Central memory CD4-positive, alpha-beta T cell (primary cell): ENCODE data around the gene VLDLR.
"Not testable (repeated sequence)": the region's sequence is repeated elsewhere in the genome, so short reads cannot be mapped to it uniquely, and the experiment has no call there.

ENCODE experiments used
- DNase-seq: peaks from one replicate; pipeline ENCODE4 v3.0.0; 2022

Gene VLDLR

DNA sequence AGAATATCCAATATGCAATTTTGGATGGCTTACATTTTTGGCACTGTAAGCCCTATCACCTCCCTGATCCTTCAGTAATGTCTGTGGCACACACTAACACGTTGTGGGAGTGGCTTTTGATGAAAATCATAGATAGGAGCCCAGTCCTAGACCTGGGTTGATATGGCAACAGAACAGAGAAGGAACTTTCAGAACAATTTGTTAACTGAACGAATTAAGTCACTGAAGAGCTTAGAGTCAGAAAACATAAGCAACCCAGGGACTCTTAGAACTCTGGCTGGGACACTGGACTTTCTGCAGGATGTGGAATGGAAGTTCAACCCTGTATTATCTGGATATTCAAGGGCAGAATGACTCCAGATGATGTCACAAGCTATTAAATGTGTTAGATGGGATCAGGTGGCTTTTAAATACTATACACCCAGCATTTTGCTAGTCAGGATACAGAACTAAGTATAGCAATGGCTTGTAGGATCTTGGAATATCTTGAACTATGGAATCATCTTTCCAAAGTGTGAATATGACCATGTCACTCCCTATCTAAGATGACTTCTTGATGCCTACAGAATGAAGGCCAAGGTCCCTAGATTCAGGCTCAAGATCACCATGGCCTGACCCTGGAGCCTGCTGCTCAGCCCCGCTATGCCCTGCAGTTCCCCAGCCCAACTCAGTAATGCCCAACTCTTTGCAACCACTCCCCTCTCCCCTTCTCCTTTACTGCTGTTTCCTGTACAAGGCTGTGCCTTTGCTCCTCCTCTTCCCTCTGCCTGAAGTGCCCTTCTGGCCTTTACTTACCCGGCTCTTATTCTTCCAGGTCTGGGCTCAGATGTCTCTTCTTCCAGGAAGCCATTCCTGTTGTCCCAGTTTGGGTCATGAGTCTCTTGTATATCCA, 42.8 kb downstream of the VLDLR start:
- DNase-seq, result no peak

DNA sequence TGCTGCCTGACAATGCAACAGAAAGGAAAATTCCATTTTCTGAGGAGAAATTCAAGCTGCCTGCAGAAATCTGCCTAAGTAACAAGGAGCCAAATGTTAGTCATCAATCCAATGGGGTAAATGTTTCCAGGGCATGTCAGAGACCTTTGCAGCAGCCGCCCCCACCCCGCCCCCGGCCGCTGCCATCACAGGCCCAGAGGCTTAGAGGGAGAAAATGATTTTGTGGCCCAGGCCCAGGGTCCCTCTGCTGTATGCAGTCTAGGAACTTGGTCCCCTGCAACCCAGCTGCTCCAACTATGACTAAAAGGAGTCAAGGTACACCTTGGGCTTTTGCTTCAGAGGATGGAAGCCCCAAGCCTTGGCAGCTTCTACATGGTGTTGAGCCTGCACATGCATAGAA, 45.0 kb downstream of the VLDLR start:
- DNase-seq, result no peak

DNA sequence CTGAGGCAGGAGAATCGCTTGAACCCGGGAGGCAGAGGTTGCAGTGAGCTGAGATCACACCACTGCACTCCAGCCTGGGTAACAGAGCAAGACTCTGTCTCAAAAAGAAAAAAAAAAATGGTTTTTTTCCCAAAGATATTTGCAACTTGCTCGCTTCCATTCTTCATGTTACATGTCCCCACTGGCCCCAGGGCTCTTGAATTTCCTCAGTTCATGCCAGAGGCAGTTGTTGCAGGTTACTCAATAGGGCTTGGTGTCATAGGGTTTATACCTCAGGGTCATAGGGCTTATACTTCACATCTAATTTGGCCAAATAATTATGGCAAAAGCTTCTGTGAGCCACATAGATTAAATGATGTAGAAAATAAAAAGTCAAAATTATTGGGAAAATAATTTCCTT, 51.6 kb downstream of the VLDLR start:
- DNase-seq, result no peak

DNA sequence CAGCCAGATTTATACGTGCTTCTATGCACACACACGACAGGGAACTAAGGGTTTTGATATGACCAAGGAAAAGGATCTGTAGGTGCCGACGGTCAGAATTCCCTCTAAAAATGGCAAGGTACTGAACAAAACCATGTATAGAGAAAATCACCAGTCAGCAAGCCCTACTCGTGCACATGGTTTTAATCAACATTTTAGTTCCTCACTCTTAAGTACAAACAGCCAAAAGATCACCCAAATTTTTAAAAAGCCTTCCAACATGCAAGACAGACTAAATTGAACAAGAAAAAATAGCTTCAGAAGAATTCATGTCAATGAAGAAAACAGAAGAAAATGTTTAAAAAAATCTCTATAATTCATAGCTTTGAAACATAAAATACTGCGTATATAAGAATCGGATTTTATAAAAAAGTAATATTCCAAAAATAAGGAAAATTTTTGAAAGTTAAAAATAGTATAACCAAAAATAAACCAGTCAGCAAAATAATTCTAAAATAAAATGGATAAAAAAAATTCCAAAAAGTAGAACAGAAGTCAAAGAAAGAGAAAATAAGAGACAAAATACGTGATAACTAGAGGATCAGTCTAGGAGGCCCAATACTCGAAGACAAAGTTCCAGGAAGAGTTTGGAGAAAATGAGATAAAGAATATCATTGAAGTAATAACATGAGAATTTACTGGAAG, 52.7 kb downstream of the VLDLR start:
- no peak for DNase-seq

DNA sequence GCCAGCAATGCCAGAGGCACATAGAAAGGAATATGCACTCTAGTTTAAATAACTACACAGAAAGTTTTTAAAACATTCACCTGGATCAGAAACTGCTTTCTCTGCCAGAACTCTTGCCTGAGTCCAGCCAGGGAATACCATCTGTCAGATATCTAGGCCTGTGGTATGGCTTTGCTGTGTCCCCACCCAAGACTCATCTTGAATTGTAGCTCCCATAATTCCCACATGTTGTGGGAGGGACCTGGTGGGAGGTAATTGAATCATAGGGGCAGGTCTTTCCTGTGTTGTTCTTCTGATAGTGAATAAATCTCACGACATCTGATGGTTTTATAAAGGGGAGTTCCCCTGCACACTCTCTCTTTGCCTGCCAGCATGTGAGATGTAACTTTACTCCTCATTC, 54.2 kb downstream of the VLDLR start:
- no peak for DNase-seq

DNA sequence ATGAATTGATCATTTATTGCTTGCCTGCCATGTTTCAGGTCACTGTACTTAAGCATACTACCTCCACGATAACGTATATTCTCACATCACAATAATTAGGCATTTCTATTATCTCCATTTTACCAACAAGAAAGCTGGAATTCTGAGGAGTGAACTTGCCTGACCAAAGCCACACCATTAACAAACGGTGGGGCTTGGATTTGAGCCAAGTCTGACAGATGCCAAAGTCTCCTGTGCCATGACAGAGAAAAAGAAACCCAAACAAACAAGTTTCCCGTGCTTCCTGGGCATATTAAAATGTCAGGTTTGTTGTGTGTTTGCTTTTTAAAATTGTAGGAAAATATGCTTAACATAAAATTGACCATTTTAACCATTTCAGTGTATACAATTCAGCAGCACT, 54.9 kb downstream of the VLDLR start:
- no peak for DNase-seq

DNA sequence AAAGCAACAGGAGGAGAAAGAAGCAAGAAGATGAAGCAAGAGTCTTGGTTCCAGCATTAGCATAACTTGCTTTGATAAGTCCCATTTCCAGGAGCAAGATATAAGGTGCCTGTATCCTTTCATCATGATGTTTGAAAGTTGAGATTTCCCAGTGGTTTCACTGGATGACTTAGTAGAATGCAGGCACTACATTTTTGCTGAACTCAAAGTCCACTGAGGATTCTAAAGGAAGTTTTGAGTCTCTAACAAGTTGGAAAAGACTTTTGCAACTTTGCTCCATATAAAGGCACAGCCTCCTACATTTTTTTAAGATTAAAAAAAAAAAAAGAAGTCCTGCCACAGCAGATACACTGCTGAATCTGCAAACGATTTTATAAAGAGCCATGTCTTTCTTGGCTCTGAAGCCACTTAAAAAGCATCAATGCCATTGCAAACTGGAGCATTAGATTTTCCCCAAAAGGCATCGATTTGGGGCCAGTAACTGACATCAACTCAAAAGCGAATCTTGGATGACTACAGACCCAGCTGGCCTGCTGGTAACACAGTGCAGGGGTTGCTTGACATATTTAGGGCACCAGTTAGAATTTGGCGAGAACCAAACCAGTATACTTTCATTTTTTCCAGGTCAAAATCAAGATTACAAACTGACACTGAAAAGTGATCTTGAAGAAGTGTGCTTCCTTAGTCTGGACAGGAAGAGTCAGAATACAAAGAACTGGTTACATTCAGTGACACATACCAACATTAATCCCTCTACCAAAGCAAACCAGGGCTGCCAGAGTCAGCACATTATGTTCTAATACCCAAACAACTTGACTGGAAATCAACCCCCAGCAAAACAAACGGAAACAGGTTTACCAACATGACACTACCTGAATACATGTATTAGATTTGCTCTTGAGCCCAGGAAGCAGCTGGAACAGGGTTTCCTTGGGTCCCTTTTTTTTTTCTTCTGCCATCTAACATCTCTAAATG, 56.6 kb downstream of the VLDLR start:
- DNase-seq, result no peak

DNA sequence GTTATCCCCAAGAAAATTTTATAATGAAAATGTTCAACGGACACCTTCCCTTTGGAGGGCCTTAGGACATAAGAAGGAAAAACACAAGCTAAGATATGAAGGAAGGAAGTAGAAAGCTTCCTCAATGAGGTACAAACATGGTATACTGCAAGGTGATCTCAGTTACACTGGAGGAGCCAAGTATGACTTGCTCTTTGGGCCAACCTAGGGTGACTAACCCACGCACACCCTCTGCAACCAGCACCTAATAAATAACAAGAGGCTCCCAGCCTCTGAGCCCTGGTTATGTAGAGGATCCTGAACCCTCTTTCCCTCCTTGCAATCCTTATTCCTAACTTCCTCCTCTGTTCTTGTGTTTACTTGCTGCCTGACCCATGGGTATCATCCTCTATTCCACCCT, 57.4 kb downstream of the VLDLR start:
- DNase-seq, result no peak

DNA sequence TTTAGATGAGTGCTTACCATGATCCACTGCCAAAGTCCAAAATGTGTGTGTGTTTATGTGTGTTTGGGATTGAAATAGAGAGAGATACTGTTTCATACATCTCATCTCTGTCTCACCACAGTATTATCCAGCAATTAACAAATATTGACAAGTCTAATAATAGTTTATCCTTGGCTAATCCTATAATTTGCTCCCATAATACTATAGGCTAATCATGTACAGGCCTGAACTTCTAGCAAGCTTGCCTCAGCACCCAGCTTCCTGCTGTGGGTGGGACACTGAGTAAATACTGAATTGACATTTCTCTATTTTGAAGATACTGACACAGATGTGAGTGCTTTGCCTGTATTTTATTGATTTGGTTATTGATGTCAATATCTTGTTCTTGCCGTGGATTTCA, 60.4 kb downstream of the VLDLR start:
- DNase-seq, result no peak

DNA sequence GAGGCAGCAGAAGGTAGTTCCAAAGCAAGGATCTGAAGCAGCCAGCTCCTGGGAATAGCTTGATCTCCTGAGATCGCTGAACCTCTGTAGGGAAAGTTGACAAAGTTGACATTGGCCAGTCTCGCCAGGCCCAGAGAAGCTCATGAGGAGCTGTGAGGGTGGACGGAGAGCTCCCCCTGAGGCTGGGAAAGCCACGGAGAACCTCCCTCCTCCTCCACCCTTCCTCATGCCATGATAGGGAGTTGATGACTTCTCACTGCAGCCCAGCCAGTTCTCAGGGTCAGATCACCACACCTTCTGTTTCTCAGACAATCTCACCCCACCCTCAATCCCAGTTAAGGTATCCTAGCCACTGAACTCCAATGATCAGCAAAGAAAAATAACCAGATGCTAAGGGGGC, 65.3 kb downstream of the VLDLR start:
- DNase-seq, result no peak

DNA sequence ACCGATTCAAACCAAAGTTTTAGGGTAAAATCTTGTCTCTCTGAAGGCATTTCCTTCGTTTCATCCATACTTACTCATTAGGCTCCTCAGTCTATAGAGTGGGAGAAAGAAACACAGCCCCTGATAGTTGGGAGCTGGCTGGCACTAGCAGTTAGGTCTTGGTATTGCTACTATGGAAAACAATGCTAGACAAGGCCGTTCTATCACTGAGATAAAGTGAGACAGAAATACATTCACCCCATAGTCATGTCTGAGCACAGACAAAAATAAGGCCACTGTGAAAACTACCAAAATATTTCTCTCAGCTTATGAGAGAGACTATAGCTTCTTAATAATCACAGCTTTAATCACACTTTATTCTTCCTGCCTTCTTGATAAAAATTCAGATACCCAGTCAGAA, 67.0 kb downstream of the VLDLR start:
- DNase-seq, result no peak

DNA sequence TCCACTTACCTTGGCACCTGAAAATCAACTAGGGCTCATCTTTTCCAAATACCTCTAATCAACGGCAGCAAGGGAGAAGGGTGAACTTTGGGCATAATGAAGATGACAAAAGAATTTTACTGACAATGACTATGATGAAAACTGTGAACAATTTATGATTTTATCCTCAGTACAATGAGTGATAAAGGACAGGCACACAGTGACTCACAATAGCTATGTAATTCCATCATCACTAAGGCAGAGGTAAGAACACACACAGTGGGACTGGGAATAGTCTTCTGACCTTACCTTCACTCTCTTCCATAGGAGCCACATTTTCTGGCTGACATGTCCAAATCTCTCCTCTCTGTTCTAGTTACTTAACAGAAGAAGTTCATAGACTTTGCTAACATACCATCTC, 69.6 kb downstream of the VLDLR start:
- DNase-seq, result no peak

DNA sequence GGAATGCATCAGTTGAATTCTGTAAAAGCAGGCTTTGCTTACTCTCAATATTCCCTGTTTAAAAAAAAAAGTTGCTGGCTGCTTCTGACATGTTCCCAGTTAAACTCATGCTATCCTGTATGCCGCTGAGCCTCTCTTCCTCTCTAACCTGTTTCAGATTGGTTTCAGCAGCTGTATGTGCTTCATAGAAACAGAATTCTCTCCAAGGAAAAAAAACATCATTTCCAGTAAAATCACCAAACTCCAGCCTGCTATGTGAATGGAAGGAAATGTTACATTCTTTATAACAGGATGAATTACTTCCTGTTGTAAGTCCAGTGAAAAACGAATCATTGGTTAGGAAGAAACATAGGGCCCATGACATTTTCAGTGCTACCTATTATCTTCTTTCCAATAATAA, 70.0 kb downstream of the VLDLR start:
- DNase-seq, result no peak

DNA sequence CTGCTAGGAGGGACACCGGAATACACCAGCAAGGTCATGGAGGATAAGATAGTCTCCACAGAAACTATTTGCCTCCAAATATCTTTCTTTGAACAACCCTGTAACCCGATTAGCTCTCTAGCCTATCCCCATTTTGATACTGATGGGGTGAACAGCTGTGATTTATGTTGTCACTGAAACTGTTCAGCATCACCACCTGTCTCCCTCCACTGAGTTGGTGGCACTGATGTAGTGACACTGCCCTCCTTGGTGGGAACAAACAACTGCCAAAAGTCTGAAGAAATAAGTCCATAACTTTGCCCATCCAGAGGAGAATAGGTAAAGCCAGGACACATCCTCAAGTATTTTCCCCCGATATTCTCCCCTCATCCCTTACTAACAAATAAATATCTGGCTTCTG, 71.5 kb downstream of the VLDLR start:
- DNase-seq, result no peak

DNA sequence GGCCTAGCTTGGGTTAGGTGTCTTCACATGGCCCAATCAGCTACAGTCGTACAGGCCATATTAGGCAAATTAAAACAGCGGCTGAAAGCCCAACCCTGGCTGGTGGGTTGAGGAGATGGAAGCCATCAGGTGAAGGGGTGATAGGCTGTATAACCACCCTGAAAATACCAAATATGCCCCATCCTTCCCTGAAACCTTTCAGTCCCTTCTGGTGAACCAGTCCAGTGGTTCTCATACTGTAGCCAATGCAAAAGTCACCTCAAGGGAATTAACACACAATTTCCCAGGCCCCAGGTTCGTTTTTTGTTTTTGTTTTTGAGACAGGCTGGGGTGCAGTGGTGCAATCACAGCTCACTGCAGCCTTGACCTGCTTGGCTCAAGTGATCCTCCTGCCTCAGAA, 75.9 kb downstream of the VLDLR start:
- no peak for DNase-seq

DNA sequence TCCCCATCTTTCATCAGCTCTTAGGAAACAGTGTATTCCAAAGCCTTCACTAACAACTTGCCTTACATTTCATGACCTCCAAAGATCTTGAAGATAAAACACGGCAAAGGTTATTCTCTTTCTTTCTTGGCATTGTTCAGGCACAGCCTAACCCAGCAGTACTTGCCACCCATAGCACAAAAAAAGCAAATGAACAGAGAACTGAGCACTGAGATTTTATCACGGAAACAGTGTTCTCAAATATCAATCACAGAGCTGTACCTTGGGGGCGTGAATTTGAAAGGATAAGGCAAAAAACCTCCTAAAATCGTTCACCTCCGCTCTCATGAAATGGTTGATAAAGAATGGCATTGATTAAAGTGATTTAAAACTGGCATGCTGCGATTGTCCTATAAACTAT, 78.8 kb downstream of the VLDLR start:
- DNase-seq, result no peak

DNA sequence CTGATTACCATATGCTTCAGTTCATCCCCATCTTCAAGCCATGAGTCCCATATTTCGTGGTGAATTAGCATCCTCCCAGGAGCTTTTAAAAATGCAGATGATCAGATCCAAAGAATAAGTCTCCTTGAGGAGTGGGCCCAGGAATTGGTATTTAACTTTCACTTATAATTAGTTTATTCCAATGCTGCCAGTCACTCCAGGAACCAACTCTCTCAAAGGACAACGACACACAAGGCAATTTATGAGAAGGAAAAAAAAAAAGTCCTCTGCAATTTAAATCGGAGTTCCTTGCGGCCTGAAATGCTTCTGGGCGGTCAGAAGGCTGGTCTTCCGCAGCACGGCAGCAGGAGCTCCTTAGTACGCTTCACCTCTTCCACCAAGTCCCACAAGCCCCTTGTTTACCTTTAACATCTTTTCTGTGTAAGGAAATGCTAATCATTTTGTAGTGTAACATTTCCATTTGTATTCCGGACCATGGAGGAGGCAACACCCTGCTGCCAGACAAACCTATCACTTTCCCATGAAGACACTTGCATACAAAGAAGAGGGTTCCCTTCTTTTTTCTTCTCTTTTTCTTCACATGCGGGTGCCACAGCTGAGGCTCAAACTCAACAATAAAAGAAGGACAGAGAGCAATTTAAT, 79.4 kb downstream of the VLDLR start:
- no peak for DNase-seq

DNA sequence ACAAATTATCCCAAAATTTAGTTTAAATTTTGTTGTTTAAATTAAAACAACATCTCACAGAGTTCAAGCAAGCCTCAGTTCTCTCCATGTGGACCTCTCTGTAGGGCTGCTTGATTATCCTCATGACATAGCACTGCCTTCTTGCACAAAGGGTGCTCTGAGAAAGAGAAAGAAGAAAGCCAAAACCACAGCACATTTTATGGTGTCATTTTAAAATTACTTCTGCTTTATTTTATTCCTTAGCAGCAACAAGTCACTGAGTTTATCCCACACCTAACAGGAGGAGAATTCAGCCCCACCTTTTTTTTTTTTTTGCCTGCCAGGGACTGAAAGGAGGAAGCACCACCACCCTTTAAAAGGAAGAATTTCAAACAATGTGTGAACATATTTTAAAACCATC, 82.9 kb downstream of the VLDLR start:
- no peak for DNase-seq

DNA sequence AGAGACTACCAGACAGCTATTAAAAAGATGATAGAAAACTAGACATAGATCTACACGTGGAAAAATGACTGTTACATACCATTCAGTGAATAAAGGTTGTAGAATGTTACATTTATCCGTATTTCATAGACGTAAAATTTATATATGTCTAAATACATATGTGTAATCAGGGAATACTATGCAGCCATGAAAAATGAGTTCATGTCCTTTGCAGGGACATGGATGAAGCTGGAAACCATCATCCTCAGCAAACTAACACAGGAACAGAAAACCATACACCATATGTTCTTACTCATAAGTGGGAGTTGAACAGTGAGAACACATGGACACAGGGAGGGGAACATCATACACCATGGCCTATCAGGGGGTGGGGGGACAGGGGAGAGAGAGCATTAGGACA, 85.7 kb downstream of the VLDLR start:
- not testable (repeated sequence) for DNase-seq
